Lung (tissue), 12 donors: Measurements from ENCODE around the gene GPR142. TPM values are rescaled to one million over a fixed set of nuclear protein-coding genes. Genes with fewer than 3 reads are reported as not detected.
A peak's percentile ranks its signal among the peaks of the same experiment; 100 is the strongest.

Experiments used
- ATAC-seq: fragments of 200-7000 bp; cut with Tn5 transposase; one replicate; pipeline ENCODE4 v1.9.1; 2020; ENCODE audit warnings: moderate number of reproducible peaks; ENCODE audit not compliant: insufficient read depth, low FRiP score
- DNase-seq, 3 donors: peaks; one replicate each; pipeline ENCODE4 v3.0.0-alpha.2; 2013 to 2017
- H3K27ac ChIP-seq, 2 donors: one replicate each; pipeline ENCODE4 v1.5.1; 2013; ENCODE audit warnings: mild to moderate bottlenecking in 2 of 2, moderate library complexity in 2 of 2, control low read depth in 1 of 2, inconsistent platforms in 1 of 2, low read depth in 1 of 2, low read length in 1 of 2
- H3K27me3 ChIP-seq, 3 donors: one replicate each; pipeline ENCODE4 v1.5.1; 2013; ENCODE audit warnings: low read length in 2 of 3; ENCODE audit not compliant: control insufficient read depth in 3 of 3, insufficient read depth in 3 of 3
- H3K36me3 ChIP-seq, 4 donors: one replicate each; pipeline ENCODE4 v1.5.1; 2013; ENCODE audit warnings: low read length in 4 of 4, mild to moderate bottlenecking in 1 of 4, moderate library complexity in 1 of 4; ENCODE audit not compliant: control insufficient read depth in 4 of 4, insufficient read depth in 4 of 4
- H3K4me1 ChIP-seq, 5 donors: one replicate each; pipeline ENCODE4 v1.5.1; 2013; ENCODE audit warnings: low read length in 5 of 5, mild to moderate bottlenecking in 2 of 5, moderate library complexity in 1 of 5; ENCODE audit not compliant: control insufficient read depth in 5 of 5, insufficient read depth in 5 of 5
- H3K4me3 ChIP-seq: one replicate; pipeline ENCODE4 v1.5.1; 2013; ENCODE audit warnings: mild to moderate bottlenecking, control low read depth, moderate library complexity
- H3K9ac ChIP-seq, 2 donors: one replicate each; pipeline ENCODE4 v1.5.1; 2013; ENCODE audit warnings: low read length in 2 of 2, control low read depth in 1 of 2; ENCODE audit not compliant: insufficient read depth in 1 of 2
- H3K9me3 ChIP-seq, 4 donors: one replicate each; pipeline ENCODE4 v1.5.1; 2013; ENCODE audit warnings: low read length in 3 of 4, mild to moderate bottlenecking in 1 of 4, moderate library complexity in 1 of 4; ENCODE audit not compliant: control insufficient read depth in 4 of 4, insufficient read depth in 3 of 4
- WGBS, 2 donors: extraction: QIAGEN DNeasy Blood & Tissue Kit; methylation state at CpG; one replicate each; pipeline ENCODE4 v1.1.7; 2013; 5-methylcytosine and 5-hydroxymethylcytosine counted together
- polyA plus RNA-seq, 2 donors: library from polyadenylated mRNA; stranded (reverse); fragments of 200-250 nt; gene quantifications; one replicate each; pipeline ENCODE4 v1.2.1, GENCODE V29; 2013
- total RNA-seq, 2 donors: library from RNA; depleted of rRNA in 1 of 2; stranded (reverse); fragments of >200 nt in 1 of 2; gene quantifications; one replicate each; pipeline ENCODE4 v1.2.1, GENCODE V29; 2014 to 2021
- TF ChIP-seq, protein P1 (sequence below): IDR thresholded peaks from 2 replicates; pipeline ENCODE4 v1.5.1; 2012; ENCODE audit warnings: mild to moderate bottlenecking; ENCODE audit errors: control extremely low read depth, extremely low read depth
- donor health status: control.
- donor health status: control.
- donor health status: Bipolar disorder and iron deficiency.
- donor health status: healthy.
- donor health status: DM: yes; HTN: yes; CAD: no.

GPR142 gene
- total and polyA plus RNA-seq, 4 donors = 0.03 TPM; not detected in 3

- H3K9me3 ChIP-seq = peaks cover 0 to 2% (median 0%) of the 10 kb centered on the region in 4 donors
- no peak for ATAC-seq
- H3K27me3 ChIP-seq = no peaks in the 10 kb centered on the region
- TF ChIP-seq, protein P1, sequence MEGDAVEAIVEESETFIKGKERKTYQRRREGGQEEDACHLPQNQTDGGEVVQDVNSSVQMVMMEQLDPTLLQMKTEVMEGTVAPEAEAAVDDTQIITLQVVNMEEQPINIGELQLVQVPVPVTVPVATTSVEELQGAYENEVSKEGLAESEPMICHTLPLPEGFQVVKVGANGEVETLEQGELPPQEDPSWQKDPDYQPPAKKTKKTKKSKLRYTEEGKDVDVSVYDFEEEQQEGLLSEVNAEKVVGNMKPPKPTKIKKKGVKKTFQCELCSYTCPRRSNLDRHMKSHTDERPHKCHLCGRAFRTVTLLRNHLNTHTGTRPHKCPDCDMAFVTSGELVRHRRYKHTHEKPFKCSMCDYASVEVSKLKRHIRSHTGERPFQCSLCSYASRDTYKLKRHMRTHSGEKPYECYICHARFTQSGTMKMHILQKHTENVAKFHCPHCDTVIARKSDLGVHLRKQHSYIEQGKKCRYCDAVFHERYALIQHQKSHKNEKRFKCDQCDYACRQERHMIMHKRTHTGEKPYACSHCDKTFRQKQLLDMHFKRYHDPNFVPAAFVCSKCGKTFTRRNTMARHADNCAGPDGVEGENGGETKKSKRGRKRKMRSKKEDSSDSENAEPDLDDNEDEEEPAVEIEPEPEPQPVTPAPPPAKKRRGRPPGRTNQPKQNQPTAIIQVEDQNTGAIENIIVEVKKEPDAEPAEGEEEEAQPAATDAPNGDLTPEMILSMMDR = no peak
- no peak overlapping the region for H3K4me3 ChIP-seq
- DNase-seq = no peak
- H3K36me3 ChIP-seq = no peaks in the 10 kb centered on the region
- no peaks in the 10 kb centered on the region for H3K4me1 ChIP-seq
- no peak overlapping the region for H3K9ac ChIP-seq
- 86 to 93% methylated on average over 17 of the region's 17 CpGs for WGBS, 2 donors
- H3K27ac ChIP-seq = no peak overlapping the region
Measured at GRCh38 chr17:74387365-74388218, 20.3 kb downstream of the GPR142 start.

DNA sequence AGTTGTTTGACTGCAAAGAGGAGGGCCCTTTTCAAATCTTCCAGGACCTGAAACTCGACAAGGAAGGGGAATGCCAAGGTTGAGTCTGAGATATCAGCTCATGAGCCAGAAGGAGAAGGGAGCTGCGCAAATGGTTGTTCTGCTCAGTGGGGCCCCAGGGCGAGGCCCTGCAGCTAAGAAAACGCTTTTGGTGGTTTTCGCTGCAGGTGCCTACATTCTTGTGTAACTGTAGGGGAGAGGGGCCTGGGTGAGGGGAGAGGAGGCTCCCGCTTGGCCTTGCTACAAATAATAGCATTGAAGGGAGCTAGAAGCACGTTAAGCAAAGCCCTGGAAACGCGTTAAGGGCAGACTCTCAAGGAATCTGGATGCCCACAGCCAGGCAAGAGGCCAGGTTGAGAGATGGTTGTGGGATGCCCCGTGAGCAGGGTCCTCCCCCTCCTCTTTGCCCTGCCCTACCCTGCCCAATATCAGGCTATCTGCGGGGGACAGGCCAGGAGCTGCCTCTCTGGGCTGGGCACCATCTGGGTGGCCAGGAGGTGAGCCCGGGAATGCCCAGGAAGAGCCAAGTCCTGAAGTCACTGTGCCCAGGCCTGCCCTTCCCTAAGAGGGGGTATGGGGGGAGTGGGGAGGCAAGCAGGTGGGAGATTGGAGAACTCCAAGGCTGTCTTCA lies 21.9 kb downstream of the GPR142 start:
- Histone ChIP-seq H3K36me3 (no peaks in the 10 kb centered on the region), H3K4me3 (no peak overlapping the region), H3K27ac (no peak overlapping the region), H3K9ac (no peak overlapping the region), H3K9me3 (peaks cover 0 to 2% (median 0%) of the 10 kb centered on the region in 4 donors), H3K27me3 (no peaks in the 10 kb centered on the region), H3K4me1 (no peaks in the 10 kb centered on the region)
- ATAC-seq (no peak), DNase-seq (peak in 1 of 3 donors; percentile 37)
- 61 to 78% methylated on average over 12 of the region's 12 CpGs for WGBS, 2 donors
- TF ChIP-seq, protein P1 = no peak

DNA sequence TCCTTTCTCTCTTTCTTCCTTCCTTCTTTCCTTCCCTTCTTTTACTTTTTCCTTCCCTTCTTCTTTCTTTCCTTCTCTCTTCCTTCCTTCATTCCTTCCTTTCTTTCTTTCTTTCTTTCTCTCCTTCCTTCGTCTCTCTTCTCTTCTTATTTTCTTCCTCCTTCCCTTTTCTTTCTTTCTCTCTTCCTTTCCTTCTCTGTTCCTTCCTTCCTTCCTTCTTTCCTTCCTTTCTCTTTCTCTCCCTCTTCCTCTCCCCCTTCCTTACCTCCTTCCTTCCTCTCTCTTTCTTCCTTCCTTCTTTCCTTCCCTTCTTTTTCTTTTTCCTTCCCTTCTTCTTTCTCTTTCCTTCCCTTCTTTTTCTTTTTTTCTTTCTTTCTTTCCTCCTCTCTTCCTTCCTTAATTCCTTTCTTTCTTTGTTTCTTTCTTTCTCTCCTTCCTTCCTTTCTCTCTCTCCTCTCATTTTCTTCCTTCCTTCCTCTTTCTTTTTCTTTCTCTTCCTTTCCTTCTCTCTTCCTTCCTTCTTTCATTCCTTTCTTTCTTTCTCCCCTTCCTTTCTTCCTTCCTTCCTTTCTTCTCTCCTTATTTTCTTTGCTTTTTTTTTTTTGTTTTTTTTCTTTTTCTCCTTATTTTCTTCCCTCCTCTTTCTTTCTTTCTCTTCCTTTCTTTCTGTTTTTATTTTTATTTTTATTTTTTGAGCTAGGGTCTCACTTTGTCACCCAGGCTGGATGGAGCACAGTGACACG lies 22.8 kb downstream of the GPR142 start:
- Histone ChIP-seq H3K27ac (no peak overlapping the region), H3K9me3 (peaks cover 0 to 2% (median 0%) of the 10 kb centered on the region in 4 donors), H3K27me3 (no peaks in the 10 kb centered on the region), H3K9ac (no peak overlapping the region), H3K36me3 (no peaks in the 10 kb centered on the region), H3K4me3 (no peak overlapping the region), H3K4me1 (no peaks in the 10 kb centered on the region)
- ATAC-seq = no peak
- TF ChIP-seq, protein P1 = no peak
- 70 to 92% methylated on average over 2 of the region's 2 CpGs for WGBS, 2 donors
- DNase-seq = no peak
